Measurements from ENCODE around the gene RBM48.
"Not testable (repeated sequence)": the region's sequence is repeated elsewhere in the genome, so short reads cannot be mapped to it uniquely, and the experiment has no call there.

The RBM48 gene

GRCh38 chr7:92528188-92528957 lies at the start of gene RBM48, which contains the start of gene PEX1:
TSS of gene RBM48 (plus strand) at chr7:92528795. CDS start at chr7:92528814, 19 bp downstream.
TSS of gene PEX1 (minus strand) at chr7:92528520. CDS start at chr7:92528435, 85 bp downstream.
- DNase-seq (ENCODE audit: low read depth), result peak; percentile 98
- peak; percentile 15 for TF ChIP-seq CTCF (IDR thresholded peaks at IDR 0.05; ENCODE audit: low read depth, low read length, missing control alignments)
- H3K4me3 ChIP-seq (ENCODE audit: low read depth, low read length), result peak within 1 kb of the TSS; percentile 80

GRCh38 chr7:92479146-92479545 lies 49.4 kb upstream of the RBM48 start:
- not testable (repeated sequence) for DNase-seq (ENCODE audit: low read depth); H3K4me3 ChIP-seq (ENCODE audit: low read depth, low read length)

- H3K4me3 ChIP-seq (ENCODE audit: low read depth, low read length); DNase-seq (ENCODE audit: low read depth): not testable (repeated sequence)
These were observed 45.0 kb upstream of the RBM48 start for GRCh38 chr7:92483624-92484023.

GRCh38 chr7:92484226-92484625 lies 44.4 kb upstream of the RBM48 start:
- not testable (repeated sequence) for DNase-seq (ENCODE audit: low read depth)

GRCh38 chr7:92485267-92485892 lies 43.2 kb upstream of the RBM48 start:
- no peak for TF ChIP-seq CTCF (IDR thresholded peaks at IDR 0.05; ENCODE audit: low read depth, low read length, missing control alignments)
- H3K4me3 ChIP-seq (ENCODE audit: low read depth, low read length), result no peak overlapping the region
- DNase-seq (ENCODE audit: low read depth), result no peak

More at GRCh38 chr7:92484226-92484625, 44.4 kb upstream of the RBM48 start:
- not testable (repeated sequence) for H3K4me3 ChIP-seq (ENCODE audit: low read depth, low read length)

GRCh38 chr7:92485974-92486373 lies 42.6 kb upstream of the RBM48 start:
- no peak for DNase-seq (ENCODE audit: low read depth)
- no peak overlapping the region for H3K4me3 ChIP-seq (ENCODE audit: low read depth, low read length)
- TF ChIP-seq CTCF (IDR thresholded peaks at IDR 0.05; ENCODE audit: low read depth, low read length, missing control alignments), result no peak

GRCh38 chr7:92487804-92488203 lies 40.8 kb upstream of the RBM48 start:
- no peak for DNase-seq (ENCODE audit: low read depth)
- no peak overlapping the region for H3K4me3 ChIP-seq (ENCODE audit: low read depth, low read length)
- TF ChIP-seq CTCF (IDR thresholded peaks at IDR 0.05; ENCODE audit: low read depth, low read length, missing control alignments), result no peak

GRCh38 chr7:92489634-92490033 lies 39.0 kb upstream of the RBM48 start:
- DNase-seq (ENCODE audit: low read depth), result no peak

More at GRCh38 chr7:92489634-92490033, 39.0 kb upstream of the RBM48 start:
- no peak for TF ChIP-seq CTCF (IDR thresholded peaks at IDR 0.05; ENCODE audit: low read depth, low read length, missing control alignments)
- no peak overlapping the region for H3K4me3 ChIP-seq (ENCODE audit: low read depth, low read length)

Data from GM12864 (cell line).